ENCODE measurements around the gene TUB. TPM values are rescaled to one million over a fixed set of nuclear protein-coding genes. Genes with fewer than 3 reads are reported as not detected.

Gene TUB
- total RNA-seq, 1 experiment from 2014 or later, result 3.3 TPM

- Histone ChIP-seq H3K4me3 (ENCODE audit: low read length) (no peak overlapping the region), H3K27me3 (ENCODE audit: low read length) (peaks cover 8% of the 10 kb centered on the region; the same call in 1 of the 2 replicates), H3F3A (ENCODE audit: low read length, unreplicated experiment) (no peaks in the 10 kb centered on the region), H3K4me2 (ENCODE audit: low read length) (no peak overlapping the region), H3K9ac (ENCODE audit: low read length) (no peak overlapping the region), H3K27ac (ENCODE audit: low read length) (no peak overlapping the region), H4K20me1 (ENCODE audit: low read length) (no peaks in the 10 kb centered on the region), H3K9me2 (replicated peaks; ENCODE audit: low read length) (no peaks in the 10 kb centered on the region), H3K79me2 (ENCODE audit: low read length) (no peaks in the 10 kb centered on the region), H3K9me3 (ENCODE audit: low read length) (no peaks in the 10 kb centered on the region), H3K36me3 (ENCODE audit: low read depth, low read length) (no peaks in the 10 kb centered on the region), H2AFZ (ENCODE audit: low read length) (no peak overlapping the region), H3K4me1 (ENCODE audit: insufficient read depth, low read length) (no peaks in the 10 kb centered on the region)
- ATAC-seq (no peak), DNase-seq (no peak)
- ChIA-PET CTCF (no interaction called here), POLR2A (ENCODE audit: unreplicated experiment) (no interaction called here)
- BruUV-seq (replicated peaks), result no TSS peak
- TF ChIP-seq EZH2 (IDR thresholded peaks at IDR 0.05; ENCODE audit: low read length, unreplicated experiment) (no peak), EZH2phosphoT487 (IDR thresholded peaks at IDR 0.05; ENCODE audit: borderline replicate concordance, low read length) (no peak), CTCF (conservative IDR thresholded peaks at IDR 0.05; ENCODE audit: low read depth, low read length) (no peak)
- intact Hi-C loops (cut with micrococcal nuclease), result no loop called here
These were observed 44.8 kb upstream of the TUB start for GRCh38 chr11:8036002-8036802.

- no peak for ATAC-seq
- H3K36me3 ChIP-seq (ENCODE audit: low read depth, low read length), result no peaks in the 10 kb centered on the region
- H3K4me2 ChIP-seq (ENCODE audit: low read length), result no peak overlapping the region
- no peak for DNase-seq
- TF ChIP-seq EZH2phosphoT487 (IDR thresholded peaks at IDR 0.05; ENCODE audit: borderline replicate concordance, low read length) (no peak), CTCF (conservative IDR thresholded peaks at IDR 0.05; ENCODE audit: low read depth, low read length) (no peak), EZH2 (IDR thresholded peaks at IDR 0.05; ENCODE audit: low read length, unreplicated experiment) (no peak)
- no peak overlapping the region for H3K27ac ChIP-seq (ENCODE audit: low read length)
- H3K9me2 ChIP-seq (replicated peaks; ENCODE audit: low read length), result no peaks in the 10 kb centered on the region
- H3K27me3 ChIP-seq (ENCODE audit: low read length), result peaks cover 8% of the 10 kb centered on the region; the same call in 1 of the 2 replicates
- H3K4me3 ChIP-seq (ENCODE audit: low read length), result no peak overlapping the region
- no peaks in the 10 kb centered on the region for H4K20me1 ChIP-seq (ENCODE audit: low read length)
- H3K79me2 ChIP-seq (ENCODE audit: low read length), result no peaks in the 10 kb centered on the region
- H3K9me3 ChIP-seq (ENCODE audit: low read length), result no peaks in the 10 kb centered on the region
- no peak overlapping the region for H2AFZ ChIP-seq (ENCODE audit: low read length)
- ChIA-PET CTCF (no interaction called here), POLR2A (ENCODE audit: unreplicated experiment) (no interaction called here)
- H3K9ac ChIP-seq (ENCODE audit: low read length), result no peak overlapping the region
- no peaks in the 10 kb centered on the region for H3K4me1 ChIP-seq (ENCODE audit: insufficient read depth, low read length)
- no TSS peak for BruUV-seq (replicated peaks)
- H3F3A ChIP-seq (ENCODE audit: low read length, unreplicated experiment), result no peaks in the 10 kb centered on the region
- intact Hi-C loops (cut with micrococcal nuclease), result no loop called here
These were observed 44.0 kb upstream of the TUB start for GRCh38 chr11:8036986-8037385.

GRCh38 chr11:8038393-8038792 is 42.6 kb upstream of the TUB start:
- no peaks in the 10 kb centered on the region for H4K20me1 ChIP-seq (ENCODE audit: low read length)
- no peak overlapping the region for H3K4me2 ChIP-seq (ENCODE audit: low read length)
- H3K79me2 ChIP-seq (ENCODE audit: low read length), result no peaks in the 10 kb centered on the region
- no peaks in the 10 kb centered on the region for H3K9me3 ChIP-seq (ENCODE audit: low read length)
- H2AFZ ChIP-seq (ENCODE audit: low read length), result no peak overlapping the region
- intact Hi-C loops (cut with micrococcal nuclease), result no loop called here
- no peak for DNase-seq
- H3K9me2 ChIP-seq (replicated peaks; ENCODE audit: low read length), result no peaks in the 10 kb centered on the region
- ChIA-PET CTCF (no interaction called here), POLR2A (ENCODE audit: unreplicated experiment) (no interaction called here)
- H3K4me1 ChIP-seq (ENCODE audit: insufficient read depth, low read length), result no peaks in the 10 kb centered on the region
- H3K27me3 ChIP-seq (ENCODE audit: low read length), result peaks cover 9% of the 10 kb centered on the region; the same call in 1 of the 2 replicates
- H3K4me3 ChIP-seq (ENCODE audit: low read length), result no peak overlapping the region
- no peak overlapping the region for H3K27ac ChIP-seq (ENCODE audit: low read length)
- H3F3A ChIP-seq (ENCODE audit: low read length, unreplicated experiment), result no peaks in the 10 kb centered on the region
- no peak overlapping the region for H3K9ac ChIP-seq (ENCODE audit: low read length)
- no peak for ATAC-seq
- no peak for TF ChIP-seq CTCF (conservative IDR thresholded peaks at IDR 0.05; ENCODE audit: low read depth, low read length)
- TF ChIP-seq EZH2 (IDR thresholded peaks at IDR 0.05; ENCODE audit: low read length, unreplicated experiment), result no peak
- no peak for TF ChIP-seq EZH2phosphoT487 (IDR thresholded peaks at IDR 0.05; ENCODE audit: borderline replicate concordance, low read length)
- no TSS peak for BruUV-seq (replicated peaks)
- no peaks in the 10 kb centered on the region for H3K36me3 ChIP-seq (ENCODE audit: low read depth, low read length)
